ENCODE results near the gene PRM1. TPM values are rescaled to one million over a fixed set of nuclear protein-coding genes. Genes with fewer than 3 reads are reported as not detected.

The PRM1 gene
- total and polyA plus RNA-seq, 2 of the 13 experiments (the other 11 are each of a cell fraction or from before 2014, with no cell fraction given), result not detected

- TF ChIP-seq RARA (CRISPR knock-in tag; IDR thresholded peaks at IDR 0.05), result no peak
- TF ChIP-seq ZNF572 (CRISPR knock-in tag; IDR thresholded peaks at IDR 0.05), result 0 out of 2 replicates have a peak, but pooled peaks have one; percentile 41
- no peak for TF ChIP-seq KIAA2018 (CRISPR knock-in tag; IDR thresholded peaks at IDR 0.05; ENCODE audit: borderline replicate concordance)
- TF ChIP-seq ARID4A (CRISPR knock-in tag; IDR thresholded peaks at IDR 0.05; ENCODE audit: borderline replicate concordance), result 0 out of 2 replicates have a peak, but pooled peaks have one; percentile 0
- TF ChIP-seq BORCS8-MEF2B (CRISPR knock-in tag; IDR thresholded peaks at IDR 0.05), result no peak
- no peak for TF ChIP-seq CC2D1A (CRISPR knock-in tag; IDR thresholded peaks at IDR 0.05)
- TF ChIP-seq SMAD9 (CRISPR knock-in tag; IDR thresholded peaks at IDR 0.05), result no peak
- no peak for TF ChIP-seq ZBTB14 (CRISPR knock-in tag; IDR thresholded peaks at IDR 0.05)
- TF ChIP-seq CEBPB (IDR thresholded peaks at IDR 0.05; ENCODE audit: borderline replicate concordance, low read depth, low read length), result no peak
- no peak for TF ChIP-seq ZNF513 (CRISPR knock-in tag; conservative IDR thresholded peaks at IDR 0.05)
- peak; percentile 5 for TF ChIP-seq XRCC5 (optimal IDR thresholded peaks at IDR 0.05; ENCODE audit: low read length)
- TF ChIP-seq ATAD3A (CRISPR knock-in tag; IDR thresholded peaks at IDR 0.05), result no peak
- TF ChIP-seq MLLT10 (CRISPR knock-in tag; IDR thresholded peaks at IDR 0.05), result no peak
- TF ChIP-seq ATRX (CRISPR knock-in tag; IDR thresholded peaks at IDR 0.05; ENCODE audit: borderline replicate concordance), result no peak
- no peak for TF ChIP-seq CENPX (CRISPR knock-in tag; IDR thresholded peaks at IDR 0.05)
- no peak for TF ChIP-seq ELF4 (CRISPR knock-in tag; IDR thresholded peaks at IDR 0.05; ENCODE audit: borderline replicate concordance)
These were observed 8.6 kb downstream of the PRM1 start (continued) for GRCh38 chr16:11272484-11272883.
